A549 (cell line): ENCODE measurements around the gene MLLT3. TPM values are rescaled to one million over a fixed set of nuclear protein-coding genes. Genes with fewer than 3 reads are reported as not detected.

ENCODE experiments used
- ATAC-seq, 2 experiments: fragments of 200-7000 bp in 1 of 2; fragments of >200 bp in 1 of 2; cut with Nextera tagmentation in 1 of 2; cut with Tn5 transposase in 1 of 2; 3 replicates each; pipeline versions ENCODE4 v1.8.0 to v1.9.1; 2018 to 2020; ENCODE audit warnings: mild to moderate bottlenecking in 1 of 2, moderate library complexity in 1 of 2
- CTCF ChIA-PET: fragments of 300-600 bp; sonication (Branson Sonifier 250); formaldehyde crosslinking; extraction: SDS; loops from one replicate; lab custom pipeline; 2021; ENCODE audit warnings: antibody characterized with exemption, inconsistent platforms; lab: Yijun Ruan, JAX
- POLR2A ChIA-PET: fragments of 350-600 bp; formaldehyde crosslinking; extraction: SDS; loops from one replicate; lab custom pipeline; 2021; ENCODE audit warnings: antibody characterized with exemption, inconsistent platforms; lab: Yijun Ruan, JAX
- DNase-seq, 2 experiments: peaks; one replicate each; pipeline versions ENCODE4 v3.0.0 to v3.0.0-alpha.2; 2011 to 2016; ENCODE audit warnings: low read depth in 1 of 2, low spot score in 1 of 2
- FAIRE-seq: peaks from 2 replicates; lab custom pipeline; 2011; peaks lifted over from hg19 to GRCh38; lab: Jason Lieb, UNC
- H3K27ac ChIP-seq, 2 experiments: fragments of >200 bp; sonication (Bioruptor Twin); formaldehyde crosslinking; 3 replicates each; pipeline ENCODE4 v1.5.1; 2016 to 2017
- H3K4me1 ChIP-seq: fragments of >200 bp; sonication (Bioruptor Twin); formaldehyde crosslinking; 3 replicates; pipeline ENCODE4 v1.6.1; 2016
- H3K4me2 ChIP-seq: fragments of >200 bp; sonication (Bioruptor Twin); formaldehyde crosslinking; 3 replicates; pipeline ENCODE4 v1.6.1; 2016
- H3K4me3 ChIP-seq: fragments of >200 bp; sonication (Bioruptor Twin); formaldehyde crosslinking; 3 replicates; pipeline ENCODE4 v1.5.1; 2016
- H3K9me3 ChIP-seq: fragments of >200 bp; sonication (Bioruptor Twin); formaldehyde crosslinking; 3 replicates; pipeline ENCODE4 v1.6.1; 2016
- ATOH8 ChIP-seq: fragments of 250-450 bp; sonication (Bioruptor Pico); IDR thresholded peaks from 2 replicates; pipeline ENCODE4 v1.5.0; 2020; ENCODE audit warnings: low read depth, mild to moderate bottlenecking, moderate library complexity
- CBX8 ChIP-seq: fragments of 200-600 bp; sonication (generic); IDR thresholded peaks from 2 replicates; pipeline ENCODE4 v1.6.1; 2016
- CHD4 ChIP-seq: fragments of 200-600 bp; sonication (generic); IDR thresholded peaks from 2 replicates; pipeline ENCODE4 v1.6.1; 2016; ENCODE audit warnings: antibody characterized with exemption, mild to moderate bottlenecking, borderline replicate concordance
- ESRRA ChIP-seq: fragments of 150-350 bp; IDR thresholded peaks from 2 replicates; pipeline ENCODE4 v1.6.1; 2014; ENCODE audit warnings: mild to moderate bottlenecking, low read length, borderline replicate concordance
- FOXS1 ChIP-seq: fragments of 250-450 bp; sonication (Bioruptor Pico); IDR thresholded peaks from 2 replicates; pipeline ENCODE4 v1.5.0; 2020; ENCODE audit warnings: mild to moderate bottlenecking, moderate library complexity
- HDAC2 ChIP-seq: fragments of 200-600 bp; sonication (generic); IDR thresholded peaks from 2 replicates; pipeline ENCODE4 v1.6.1; 2016
- HEYL ChIP-seq: fragments of 250-450 bp; sonication (Bioruptor Pico); IDR thresholded peaks from 2 replicates; pipeline ENCODE4 v1.8.0; 2021; ENCODE audit warnings: mild to moderate bottlenecking, moderate library complexity
- HOXA7 ChIP-seq: fragments of 250-450 bp; sonication (Bioruptor Pico); IDR thresholded peaks from 2 replicates; pipeline ENCODE4 v1.5.0; 2020; ENCODE audit warnings: mild to moderate bottlenecking, moderate library complexity
- HOXB13 ChIP-seq: fragments of 250-450 bp; sonication (Bioruptor Pico); IDR thresholded peaks from 2 replicates; pipeline ENCODE4 v1.5.0; 2020; ENCODE audit warnings: low read depth, mild to moderate bottlenecking, moderate library complexity
- HOXB5 ChIP-seq: fragments of 250-450 bp; sonication (Bioruptor Pico); IDR thresholded peaks from 2 replicates; pipeline ENCODE4 v1.5.0; 2020; ENCODE audit warnings: mild to moderate bottlenecking, moderate library complexity
- JUN ChIP-seq, 2 experiments: fragments of >200 bp; sonication (Bioruptor Twin); formaldehyde crosslinking; IDR thresholded peaks; 2 replicates in 1 of 2; 3 replicates in 1 of 2; pipeline ENCODE4 v1.6.1; 2016 to 2017
- MAFK ChIP-seq: fragments of 450-650 bp; IDR thresholded peaks from 2 replicates; pipeline ENCODE4 v1.6.1; 2014; ENCODE audit not compliant: partially characterized antibody
- NR3C1 ChIP-seq: fragments of >200 bp; sonication (Bioruptor Twin); formaldehyde crosslinking; IDR thresholded peaks from 3 replicates; pipeline ENCODE4 v1.6.1; 2017
- RAD21 ChIP-seq, 2 experiments: fragments of >200 bp in 1 of 2; sonication (Bioruptor Twin) in 1 of 2; formaldehyde crosslinking in 1 of 2; IDR thresholded peaks in 1 of 2; conservative IDR thresholded peaks in 1 of 2; 2 replicates in 1 of 2; 3 replicates in 1 of 2; pipeline ENCODE4 v1.6.1; 2012 to 2018; ENCODE audit warnings: inconsistent platforms in 1 of 2
- RNF2 ChIP-seq: fragments of 200-600 bp; sonication (generic); IDR thresholded peaks from 2 replicates; pipeline ENCODE4 v1.6.1; 2016; ENCODE audit warnings: low read depth, mild to moderate bottlenecking, antibody characterized with exemption, moderate library complexity, borderline replicate concordance
- TP53 ChIP-seq: fragments of 250-450 bp; sonication (Bioruptor Pico); IDR thresholded peaks from 2 replicates; pipeline ENCODE4 v1.5.0; 2021; ENCODE audit warnings: mild to moderate bottlenecking, moderate library complexity
- ZC3H11A ChIP-seq: fragments of 450-650 bp; IDR thresholded peaks from 2 replicates; pipeline ENCODE4 v1.6.1; 2014; ENCODE audit warnings: antibody characterized with exemption, mild to moderate bottlenecking
- ZNF302 ChIP-seq: fragments of 250-450 bp; sonication (Bioruptor Pico); IDR thresholded peaks from 2 replicates; pipeline ENCODE4 v1.9.0; 2021; ENCODE audit warnings: inconsistent platforms, mild to moderate bottlenecking, moderate library complexity
- ZSCAN20 ChIP-seq: fragments of 250-450 bp; sonication (Bioruptor Pico); IDR thresholded peaks from 2 replicates; pipeline ENCODE4 v1.8.0; 2022; ENCODE audit warnings: mild to moderate bottlenecking, moderate library complexity
- WGBS: methylation state at CpG from one replicate; pipeline ENCODE4 v1.1.6; 2017; ENCODE audit errors: missing lambda C conversion rate; 5-methylcytosine and 5-hydroxymethylcytosine counted together
- polyA plus RNA-seq, 4 experiments: library from polyadenylated mRNA; depleted of rRNA in 3 of 4; stranded (reverse); fragments of >200 nt; fragmentation: RNase III in 1 of 4; extraction: RNeasy Plus Mini Kit Qiagen cat#74134 plus additional on column Dnase treatment in 1 of 4; gene quantifications; 2 replicates in 3 of 4; 3 replicates in 1 of 4; pipeline ENCODE4 v1.2.3, GENCODE V29; 2011 to 2017
- TF ChIP-seq, protein P1 (sequence below): IDR thresholded peaks from 2 replicates; pipeline ENCODE4 v1.6.1; 2012
- TF ChIP-seq, protein P2 (sequence below): fragments of >200 bp; sonication (Bioruptor Twin); formaldehyde crosslinking; IDR thresholded peaks from 3 replicates; pipeline ENCODE4 v1.5.1; 2016
- TF ChIP-seq, protein P3 (sequence below): IDR thresholded peaks from 2 replicates; pipeline ENCODE4 v1.6.1; 2012; ENCODE audit warnings: low read depth, borderline replicate concordance
- TF ChIP-seq, protein P4 (sequence below): fragments of 250-450 bp; sonication (Bioruptor Pico); IDR thresholded peaks from 2 replicates; pipeline ENCODE4 v1.5.0; 2021; ENCODE audit warnings: mild to moderate bottlenecking, moderate library complexity, borderline replicate concordance
- TF ChIP-seq, protein P5 (sequence below): fragments of 150-350 bp; IDR thresholded peaks from 2 replicates; pipeline ENCODE4 v1.6.1; 2014; ENCODE audit warnings: low read depth, mild to moderate bottlenecking, low read length
- TF ChIP-seq, protein P6 (sequence below): fragments of >200 bp; sonication (Bioruptor Twin); formaldehyde crosslinking; IDR thresholded peaks from 3 replicates; pipeline ENCODE4 v1.6.1; 2016

Gene MLLT3
- polyA plus RNA-seq, 2 of the 4 experiments (the other 2 are of a cell fraction): 14.3 to 47.6 TPM

DNA sequence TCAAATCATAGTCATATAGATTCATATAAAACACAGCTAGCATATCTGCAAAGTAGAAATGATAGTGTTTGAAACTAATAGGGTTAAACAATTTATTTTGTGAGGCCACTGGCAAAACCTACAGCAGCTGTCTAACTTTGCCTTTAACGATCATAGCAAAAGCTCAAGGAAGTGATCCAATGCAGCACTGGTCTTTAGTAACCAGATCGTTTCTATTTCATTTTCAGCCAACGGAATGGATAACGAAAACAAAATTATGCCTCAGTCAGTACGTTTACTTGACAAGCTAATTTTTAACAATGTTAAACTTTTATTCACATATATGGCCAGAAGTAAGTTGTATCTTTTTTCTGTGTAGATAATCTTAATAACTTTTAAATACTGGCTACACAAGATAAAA lies 17.7 kb downstream of the MLLT3 start:
- CTCF ChIA-PET: interaction anchor here (1.0 to 1.4 kb wide), 5 partner anchors 8 to 506 kb away, joined by 3 to 5 read pairs (median 4); partner anchors contain the start of gene FOCAD
- Histone ChIP-seq H3K4me3 (peak overlapping the region; percentile 21; the same call in 1 of the 3 replicates), H3K4me1 (peaks cover 75% of the 10 kb centered on the region), H3K4me2 (peak overlapping the region; percentile 66), H3K9me3 (no peaks in the 10 kb centered on the region), H3K27ac (peak overlapping the region in 1 of 2 experiments; percentile 31; a peak in 3 of 6 replicates)
- WGBS: 10% methylated on average over 5 of the region's 5 CpGs
- TF ChIP-seq ESRRA (no peak), NR3C1 (no peak), ZC3H11A (no peak), HOXB5 (CRISPR knock-in tag) (no peak), RNF2 (no peak), HOXB13 (CRISPR knock-in tag) (no peak)
- TF ChIP-seq, protein P1, sequence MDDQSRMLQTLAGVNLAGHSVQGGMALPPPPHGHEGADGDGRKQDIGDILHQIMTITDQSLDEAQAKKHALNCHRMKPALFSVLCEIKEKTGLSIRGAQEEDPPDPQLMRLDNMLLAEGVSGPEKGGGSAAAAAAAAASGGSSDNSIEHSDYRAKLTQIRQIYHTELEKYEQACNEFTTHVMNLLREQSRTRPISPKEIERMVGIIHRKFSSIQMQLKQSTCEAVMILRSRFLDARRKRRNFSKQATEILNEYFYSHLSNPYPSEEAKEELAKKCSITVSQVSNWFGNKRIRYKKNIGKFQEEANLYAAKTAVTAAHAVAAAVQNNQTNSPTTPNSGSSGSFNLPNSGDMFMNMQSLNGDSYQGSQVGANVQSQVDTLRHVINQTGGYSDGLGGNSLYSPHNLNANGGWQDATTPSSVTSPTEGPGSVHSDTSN: no peak
- TF ChIP-seq, protein P2, sequence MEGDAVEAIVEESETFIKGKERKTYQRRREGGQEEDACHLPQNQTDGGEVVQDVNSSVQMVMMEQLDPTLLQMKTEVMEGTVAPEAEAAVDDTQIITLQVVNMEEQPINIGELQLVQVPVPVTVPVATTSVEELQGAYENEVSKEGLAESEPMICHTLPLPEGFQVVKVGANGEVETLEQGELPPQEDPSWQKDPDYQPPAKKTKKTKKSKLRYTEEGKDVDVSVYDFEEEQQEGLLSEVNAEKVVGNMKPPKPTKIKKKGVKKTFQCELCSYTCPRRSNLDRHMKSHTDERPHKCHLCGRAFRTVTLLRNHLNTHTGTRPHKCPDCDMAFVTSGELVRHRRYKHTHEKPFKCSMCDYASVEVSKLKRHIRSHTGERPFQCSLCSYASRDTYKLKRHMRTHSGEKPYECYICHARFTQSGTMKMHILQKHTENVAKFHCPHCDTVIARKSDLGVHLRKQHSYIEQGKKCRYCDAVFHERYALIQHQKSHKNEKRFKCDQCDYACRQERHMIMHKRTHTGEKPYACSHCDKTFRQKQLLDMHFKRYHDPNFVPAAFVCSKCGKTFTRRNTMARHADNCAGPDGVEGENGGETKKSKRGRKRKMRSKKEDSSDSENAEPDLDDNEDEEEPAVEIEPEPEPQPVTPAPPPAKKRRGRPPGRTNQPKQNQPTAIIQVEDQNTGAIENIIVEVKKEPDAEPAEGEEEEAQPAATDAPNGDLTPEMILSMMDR: no peak
- ATAC-seq: peak in 1 of 2 experiments; percentile 43; a peak in 1 of 6 replicates
- FAIRE-seq: peak; percentile 96
- no peak for DNase-seq
- POLR2A ChIA-PET: interaction anchor here (1.6 kb wide), 1 partner anchor 18 kb away, joined by 5 read pairs; the partner anchor contains the start of gene MLLT3

GRCh38 chr9:20603524-20604268 lies 18.6 kb downstream of the MLLT3 start:
- peak overlapping the region; percentile 66 for H3K4me2 ChIP-seq
- 66% methylated on average over 5 of the region's 5 CpGs for WGBS
- ATAC-seq: no peak
- peak overlapping the region in 1 of 2 experiments; percentile 8; a peak in 1 of 6 replicates for H3K27ac ChIP-seq
- DNase-seq: no peak
- CTCF ChIA-PET: interaction anchor here (1.3 to 1.4 kb wide), 2 partner anchors 8 to 50 kb away, joined by 4 to 5 read pairs; no protein-coding TSS in a partner anchor
- FAIRE-seq: no peak
- H3K9me3 ChIP-seq: no peaks in the 10 kb centered on the region
- H3K4me3 ChIP-seq: no peak overlapping the region
- POLR2A ChIA-PET: interaction anchor here (1.6 kb wide), 1 partner anchor 18 kb away, joined by 5 read pairs; the partner anchor contains the start of gene MLLT3
- TF ChIP-seq JUN (IDR thresholded peaks at IDR 0.05) (no peak), ZNF302 (CRISPR knock-in tag) (no peak), CBX8 (no peak), CHD4 (no peak), RAD21 (conservative IDR thresholded peaks at IDR 0.05 in 1 of 2, IDR thresholded peaks at IDR 0.05 in 1 of 2) (no peak), ATOH8 (CRISPR knock-in tag) (no peak), ESRRA (no peak), ZSCAN20 (no peak), MAFK (no peak), HEYL (CRISPR knock-in tag) (no peak), HDAC2 (no peak), TP53 (CRISPR knock-in tag) (no peak), FOXS1 (no peak), HOXA7 (CRISPR knock-in tag) (no peak)
- TF ChIP-seq, protein P3, sequence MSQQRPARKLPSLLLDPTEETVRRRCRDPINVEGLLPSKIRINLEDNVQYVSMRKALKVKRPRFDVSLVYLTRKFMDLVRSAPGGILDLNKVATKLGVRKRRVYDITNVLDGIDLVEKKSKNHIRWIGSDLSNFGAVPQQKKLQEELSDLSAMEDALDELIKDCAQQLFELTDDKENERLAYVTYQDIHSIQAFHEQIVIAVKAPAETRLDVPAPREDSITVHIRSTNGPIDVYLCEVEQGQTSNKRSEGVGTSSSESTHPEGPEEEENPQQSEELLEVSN: no peak
- TF ChIP-seq, protein P4, sequence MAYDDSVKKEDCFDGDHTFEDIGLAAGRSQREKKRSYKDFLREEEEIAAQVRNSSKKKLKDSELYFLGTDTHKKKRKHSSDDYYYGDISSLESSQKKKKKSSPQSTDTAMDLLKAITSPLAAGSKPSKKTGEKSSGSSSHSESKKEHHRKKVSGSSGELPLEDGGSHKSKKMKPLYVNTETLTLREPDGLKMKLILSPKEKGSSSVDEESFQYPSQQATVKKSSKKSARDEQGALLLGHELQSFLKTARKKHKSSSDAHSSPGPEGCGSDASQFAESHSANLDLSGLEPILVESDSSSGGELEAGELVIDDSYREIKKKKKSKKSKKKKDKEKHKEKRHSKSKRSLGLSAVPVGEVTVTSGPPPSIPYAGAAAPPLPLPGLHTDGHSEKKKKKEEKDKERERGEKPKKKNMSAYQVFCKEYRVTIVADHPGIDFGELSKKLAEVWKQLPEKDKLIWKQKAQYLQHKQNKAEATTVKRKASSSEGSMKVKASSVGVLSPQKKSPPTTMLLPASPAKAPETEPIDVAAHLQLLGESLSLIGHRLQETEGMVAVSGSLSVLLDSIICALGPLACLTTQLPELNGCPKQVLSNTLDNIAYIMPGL: no peak
- TF ChIP-seq, protein P5, sequence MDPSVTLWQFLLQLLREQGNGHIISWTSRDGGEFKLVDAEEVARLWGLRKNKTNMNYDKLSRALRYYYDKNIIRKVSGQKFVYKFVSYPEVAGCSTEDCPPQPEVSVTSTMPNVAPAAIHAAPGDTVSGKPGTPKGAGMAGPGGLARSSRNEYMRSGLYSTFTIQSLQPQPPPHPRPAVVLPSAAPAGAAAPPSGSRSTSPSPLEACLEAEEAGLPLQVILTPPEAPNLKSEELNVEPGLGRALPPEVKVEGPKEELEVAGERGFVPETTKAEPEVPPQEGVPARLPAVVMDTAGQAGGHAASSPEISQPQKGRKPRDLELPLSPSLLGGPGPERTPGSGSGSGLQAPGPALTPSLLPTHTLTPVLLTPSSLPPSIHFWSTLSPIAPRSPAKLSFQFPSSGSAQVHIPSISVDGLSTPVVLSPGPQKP: no peak
- TF ChIP-seq, protein P6, sequence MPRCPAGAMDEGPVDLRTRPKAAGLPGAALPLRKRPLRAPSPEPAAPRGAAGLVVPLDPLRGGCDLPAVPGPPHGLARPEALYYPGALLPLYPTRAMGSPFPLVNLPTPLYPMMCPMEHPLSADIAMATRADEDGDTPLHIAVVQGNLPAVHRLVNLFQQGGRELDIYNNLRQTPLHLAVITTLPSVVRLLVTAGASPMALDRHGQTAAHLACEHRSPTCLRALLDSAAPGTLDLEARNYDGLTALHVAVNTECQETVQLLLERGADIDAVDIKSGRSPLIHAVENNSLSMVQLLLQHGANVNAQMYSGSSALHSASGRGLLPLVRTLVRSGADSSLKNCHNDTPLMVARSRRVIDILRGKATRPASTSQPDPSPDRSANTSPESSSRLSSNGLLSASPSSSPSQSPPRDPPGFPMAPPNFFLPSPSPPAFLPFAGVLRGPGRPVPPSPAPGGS: no peak
- TF ChIP-seq, all 56 proteins: peak for 0
- H3K4me1 ChIP-seq: peaks cover 67% of the 10 kb centered on the region
